ENCODE data around the gene FGF18. TPM values are rescaled to one million over a fixed set of nuclear protein-coding genes. Genes with fewer than 3 reads are reported as not detected.

Gene FGF18
- total and polyA plus RNA-seq, 2 experiments from 2014 or later: 1.00 to 7.2 TPM

- no peak overlapping the region for H3K4me2 ChIP-seq
- no peaks in the 10 kb centered on the region for H3K9me2 ChIP-seq (replicated peaks; ENCODE audit: insufficient read depth)
- 79% methylated on average over 13 of the region's 13 CpGs for WGBS (ENCODE audit: low lambda C conversion rate, missing lambda C conversion rate)
- H3K9me3 ChIP-seq (ENCODE audit: low read depth): no peaks in the 10 kb centered on the region
- no peaks in the 10 kb centered on the region for H3K36me3 ChIP-seq (replicated peaks; ENCODE audit: insufficient read depth, low read depth)
- no peak overlapping the region for H3K27ac ChIP-seq
- no peak overlapping the region for H2AFZ ChIP-seq
- no peak overlapping the region for H3K4me3 ChIP-seq
- no peaks in the 10 kb centered on the region for H3K27me3 ChIP-seq
- peaks cover 10% of the 10 kb centered on the region for H3K4me1 ChIP-seq (ENCODE audit: insufficient read depth)
- no peaks in the 10 kb centered on the region for H3K79me2 ChIP-seq
- no peaks in the 10 kb centered on the region for H4K20me1 ChIP-seq (ENCODE audit: insufficient read depth, poor library complexity, severe bottlenecking)
- no peak for TF ChIP-seq EZH2 (IDR thresholded peaks at IDR 0.05; ENCODE audit: borderline replicate concordance)
- no peak for TF ChIP-seq CTCF (IDR thresholded peaks at IDR 0.05; ENCODE audit: poor library complexity)
- TF ChIP-seq EZH2phosphoT487 (IDR thresholded peaks at IDR 0.05; ENCODE audit: low read depth, severe bottlenecking, unreplicated experiment): no peak
- no peak for DNase-seq (ENCODE audit: low spot score)
These were observed 17.4 kb downstream of the FGF18 start for GRCh38 chr5:171436804-171437285.

DNA sequence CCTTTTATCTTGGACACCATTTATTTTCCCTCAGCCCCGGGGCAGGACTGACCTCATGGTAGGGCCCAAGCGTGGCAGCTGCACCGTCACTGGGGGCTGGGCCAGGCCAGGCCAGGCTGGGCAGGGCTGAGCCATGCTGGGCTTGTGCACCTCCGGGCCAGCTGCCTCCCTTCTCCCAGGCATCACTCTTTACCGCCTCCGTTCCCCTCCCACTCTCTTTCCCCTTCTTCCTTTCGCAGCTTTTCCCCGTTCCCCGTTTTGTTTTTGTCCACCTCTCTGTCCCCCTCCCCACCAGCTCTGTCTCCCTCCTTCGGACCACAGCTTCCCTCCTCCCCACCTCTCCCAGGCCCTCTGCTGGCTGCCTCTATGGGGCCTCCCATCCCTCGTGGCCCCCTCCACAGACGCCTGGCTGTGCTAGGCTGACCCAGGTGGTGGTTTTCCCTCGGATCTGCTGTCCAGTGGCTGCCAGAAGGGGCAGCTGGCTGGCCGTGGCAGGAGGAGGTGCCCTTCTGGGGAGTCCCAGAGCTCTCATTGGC is 17.9 kb downstream of the FGF18 start:
- TF ChIP-seq EZH2phosphoT487 (IDR thresholded peaks at IDR 0.05; ENCODE audit: low read depth, severe bottlenecking, unreplicated experiment): no peak
- TF ChIP-seq CTCF (IDR thresholded peaks at IDR 0.05; ENCODE audit: poor library complexity): no peak
- no peak for TF ChIP-seq EZH2 (IDR thresholded peaks at IDR 0.05; ENCODE audit: borderline replicate concordance)
- H3K4me3 ChIP-seq: no peak overlapping the region
- H3K27ac ChIP-seq: no peak overlapping the region
- no peaks in the 10 kb centered on the region for H4K20me1 ChIP-seq (ENCODE audit: insufficient read depth, poor library complexity, severe bottlenecking)
- no peaks in the 10 kb centered on the region for H3K36me3 ChIP-seq (replicated peaks; ENCODE audit: insufficient read depth, low read depth)
- H2AFZ ChIP-seq: no peak overlapping the region
- WGBS (ENCODE audit: low lambda C conversion rate, missing lambda C conversion rate): 67% methylated on average over 13 of the region's 14 CpGs
- H3K4me2 ChIP-seq: no peak overlapping the region
- no peaks in the 10 kb centered on the region for H3K27me3 ChIP-seq
- DNase-seq (ENCODE audit: low spot score): no peak
- no peaks in the 10 kb centered on the region for H3K79me2 ChIP-seq
- no peaks in the 10 kb centered on the region for H3K9me3 ChIP-seq (ENCODE audit: low read depth)
- no peaks in the 10 kb centered on the region for H3K9me2 ChIP-seq (replicated peaks; ENCODE audit: insufficient read depth)
- peaks cover 13% of the 10 kb centered on the region for H3K4me1 ChIP-seq (ENCODE audit: insufficient read depth)

GRCh38 chr5:171438738-171439137 is 19.3 kb downstream of the FGF18 start:
- TF ChIP-seq CTCF (IDR thresholded peaks at IDR 0.05; ENCODE audit: poor library complexity): no peak
- no peak for TF ChIP-seq EZH2phosphoT487 (IDR thresholded peaks at IDR 0.05; ENCODE audit: low read depth, severe bottlenecking, unreplicated experiment)
- no peak for TF ChIP-seq EZH2 (IDR thresholded peaks at IDR 0.05; ENCODE audit: borderline replicate concordance)
- H3K27me3 ChIP-seq: no peaks in the 10 kb centered on the region
- 45% methylated on average over 4 of the region's 4 CpGs for WGBS (ENCODE audit: low lambda C conversion rate, missing lambda C conversion rate)

More at GRCh38 chr5:171438738-171439137, 19.3 kb downstream of the FGF18 start:
- no peaks in the 10 kb centered on the region for H3K9me2 ChIP-seq (replicated peaks; ENCODE audit: insufficient read depth)
- no peak overlapping the region for H3K4me3 ChIP-seq
- no peak overlapping the region for H2AFZ ChIP-seq
- H3K9me3 ChIP-seq (ENCODE audit: low read depth): no peaks in the 10 kb centered on the region
- H3K27ac ChIP-seq: no peak overlapping the region
- DNase-seq (ENCODE audit: low spot score): no peak
- peaks cover 17% of the 10 kb centered on the region for H3K4me1 ChIP-seq (ENCODE audit: insufficient read depth)
- H3K79me2 ChIP-seq: no peaks in the 10 kb centered on the region
- no peaks in the 10 kb centered on the region for H4K20me1 ChIP-seq (ENCODE audit: insufficient read depth, poor library complexity, severe bottlenecking)
- H3K36me3 ChIP-seq (replicated peaks; ENCODE audit: insufficient read depth, low read depth): no peaks in the 10 kb centered on the region
- H3K4me2 ChIP-seq: no peak overlapping the region

Data from hepatocyte (in vitro differentiated cells).